Effector CD8-positive, alpha-beta T cell (primary cell): Measurements from ENCODE around the gene TAGLN3.
A peak's percentile ranks its signal among the peaks of the same experiment; 100 is the strongest.
"Not testable (repeated sequence)": the region's sequence is repeated elsewhere in the genome, so short reads cannot be mapped to it uniquely, and the experiment has no call there.

ENCODE experiments used
- DNase-seq: peaks from one replicate; lab custom pipeline; 2025; lab: John Stamatoyannopoulos, UW

Gene TAGLN3

GRCh38 chr3:112010636-112011035 is 11.9 kb downstream of the TAGLN3 start:
- no peak for DNase-seq

DNA sequence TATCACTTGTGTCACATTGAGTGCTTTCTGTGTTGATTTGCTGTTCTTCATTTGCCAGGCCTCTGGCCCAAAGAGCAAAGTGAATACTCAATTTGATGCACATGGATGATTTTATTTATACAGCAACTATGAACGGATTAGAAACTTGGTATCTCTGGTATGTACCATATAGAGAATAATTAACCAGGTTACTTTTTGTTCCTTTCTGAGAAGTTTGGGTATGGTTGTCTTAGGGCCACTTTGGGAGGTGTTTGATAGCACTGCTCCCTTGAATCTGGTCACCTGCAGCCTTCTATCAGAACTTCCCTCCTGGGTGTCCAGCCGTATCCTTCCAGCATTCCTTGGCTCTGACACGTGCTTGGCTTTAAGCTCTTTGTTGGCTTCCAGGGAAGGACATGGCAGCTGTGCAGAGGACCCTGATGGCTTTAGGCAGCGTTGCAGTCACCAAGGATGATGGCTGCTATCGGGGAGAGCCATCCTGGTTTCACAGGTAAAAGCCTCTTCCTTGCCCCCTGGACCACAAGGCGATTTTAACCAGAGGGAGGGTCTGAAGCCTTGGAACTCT is 12.7 kb downstream of the TAGLN3 start:
- no peak for DNase-seq

DNA sequence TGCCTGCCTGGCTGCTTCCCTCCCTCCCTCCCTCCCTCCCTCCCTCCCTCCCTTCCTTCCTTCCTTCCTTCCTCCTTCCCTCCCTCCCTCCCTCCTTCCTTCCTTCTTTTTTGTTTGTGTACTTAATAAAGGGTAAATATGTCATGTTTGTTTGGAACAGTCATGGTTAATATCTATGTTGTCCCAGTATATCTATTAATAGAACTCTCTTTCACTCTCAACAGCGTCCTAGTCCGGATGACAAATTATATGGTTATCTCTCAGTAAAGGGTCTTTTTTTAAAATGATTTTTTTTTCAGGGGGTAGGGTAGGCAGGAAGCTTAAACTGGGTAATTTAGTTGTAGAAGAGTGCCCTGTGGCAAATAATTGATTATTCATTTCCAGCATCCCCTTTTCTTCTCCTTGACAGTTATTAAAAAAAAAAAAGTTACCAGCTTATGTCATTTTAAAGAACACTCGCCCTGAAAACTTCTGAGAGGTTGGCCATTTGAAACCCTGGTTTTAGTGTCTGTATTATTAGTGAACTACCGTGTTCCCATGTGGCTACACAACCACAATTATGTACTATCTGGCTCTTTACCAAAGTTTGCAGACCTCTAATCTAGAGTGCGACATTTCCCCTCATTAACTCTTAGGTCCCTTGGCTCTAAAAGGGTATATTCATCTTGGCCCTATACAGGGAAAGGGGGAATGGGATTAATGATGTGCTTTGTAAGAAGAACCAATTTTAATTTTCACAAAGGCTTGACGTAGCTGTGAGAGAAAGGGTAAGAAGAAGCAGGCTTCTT is 13.7 kb downstream of the TAGLN3 start:
- DNase-seq = no peak

GRCh38 chr3:112013058-112013783 is 14.5 kb downstream of the TAGLN3 start:
- DNase-seq = no peak

DNA sequence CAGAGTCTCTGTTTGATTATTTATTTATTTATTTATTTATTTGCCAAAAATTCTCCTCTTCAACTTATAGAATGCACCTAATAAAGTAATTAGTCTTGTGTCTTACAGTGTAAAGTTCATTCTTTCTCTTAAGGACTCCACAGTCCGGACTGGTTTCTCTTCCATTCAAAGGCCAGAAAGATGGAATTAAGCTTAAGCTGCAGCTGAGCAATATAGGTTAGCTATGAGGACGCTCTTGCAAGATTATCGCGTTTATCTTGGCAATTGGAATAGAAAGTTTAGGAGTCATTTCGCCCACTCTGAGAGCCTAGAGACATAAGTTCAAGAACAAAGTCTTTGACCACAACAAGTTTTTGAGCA is 15.0 kb downstream of the TAGLN3 start:
- no peak for DNase-seq

DNA sequence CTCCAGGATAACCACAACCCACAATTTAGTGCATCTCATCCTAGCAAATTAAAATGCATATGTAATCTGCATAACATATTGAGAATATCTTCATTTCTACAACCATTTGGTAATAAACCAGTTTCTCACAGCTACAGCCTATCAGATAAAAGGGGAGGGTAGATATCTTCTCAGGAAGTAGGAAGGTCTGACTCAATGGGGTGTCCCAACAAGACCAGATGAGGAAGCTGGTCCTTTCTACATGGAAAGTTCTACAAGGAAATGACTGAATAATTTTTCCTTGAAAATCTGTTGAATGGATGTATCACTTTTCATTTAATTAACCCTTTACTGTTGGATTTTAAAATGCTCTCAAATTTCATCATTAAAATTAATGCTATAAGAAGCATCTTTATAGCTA is 18.4 kb downstream of the TAGLN3 start:
- no peak for DNase-seq

DNA sequence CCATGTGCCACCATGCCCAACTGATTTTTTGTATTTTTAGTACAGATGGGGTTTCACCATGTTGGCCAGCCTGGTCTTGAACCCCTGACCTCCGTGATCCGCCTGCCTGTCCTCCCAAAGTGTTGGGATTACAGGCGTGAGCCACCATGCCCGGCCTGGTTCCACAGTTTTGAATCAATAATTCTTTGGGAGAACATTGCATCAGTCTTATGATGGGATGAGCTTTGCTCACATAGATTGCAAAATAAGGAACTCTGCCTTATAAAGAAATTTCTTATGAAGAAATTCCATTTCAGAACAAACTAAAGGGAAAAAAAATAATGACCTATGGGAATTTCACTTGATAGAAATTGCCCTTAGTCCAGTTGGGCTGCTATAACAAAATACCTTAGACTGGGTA is 20.0 kb downstream of the TAGLN3 start:
- DNase-seq = no peak

DNA sequence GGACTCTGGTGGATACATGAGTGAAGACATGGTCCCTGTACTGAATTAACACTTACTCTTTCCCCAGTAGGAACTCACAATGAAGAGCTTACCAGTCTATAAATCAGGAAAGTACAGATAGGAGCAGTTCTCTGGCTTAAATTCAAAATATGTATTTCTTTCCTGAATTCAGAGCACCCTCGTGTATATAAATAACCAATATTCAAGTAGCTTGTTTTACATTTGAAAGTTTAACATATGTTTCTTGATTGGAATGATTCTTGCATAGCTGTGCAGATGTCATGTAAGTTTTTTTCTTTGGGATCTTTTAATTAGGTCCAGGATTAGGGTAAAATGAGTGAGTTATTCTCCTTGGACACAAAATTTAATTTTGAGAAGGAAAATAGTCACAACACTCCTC is 21.0 kb downstream of the TAGLN3 start:
- no peak for DNase-seq

GRCh38 chr3:112020674-112021085 is 22.0 kb downstream of the TAGLN3 start:
- DNase-seq = no peak

DNA sequence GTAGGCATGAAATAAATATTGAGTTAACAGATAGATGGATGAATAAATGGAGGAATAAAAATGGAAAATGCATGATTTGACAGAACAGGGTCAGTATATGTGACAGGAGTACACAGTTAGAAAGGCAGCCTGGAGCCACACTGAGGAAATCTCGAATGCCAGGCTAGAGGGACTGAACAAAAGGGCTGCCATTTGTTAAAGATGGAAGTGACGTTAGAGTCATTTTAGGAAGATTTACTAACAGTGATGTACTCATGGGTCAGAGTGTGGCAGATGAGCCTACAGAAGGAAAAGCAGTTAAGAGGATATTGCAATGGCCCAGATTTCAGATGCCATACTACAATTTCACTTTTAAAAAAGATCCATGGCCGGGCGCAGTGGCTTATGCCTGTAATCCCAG is 28.4 kb downstream of the TAGLN3 start:
- DNase-seq = no peak

- DNase-seq = no peak
Measured at GRCh38 chr3:112027826-112028225, 29.1 kb downstream of the TAGLN3 start.

- DNase-seq = no peak
Measured at GRCh38 chr3:112030901-112031300, 32.2 kb downstream of the TAGLN3 start.

GRCh38 chr3:112032098-112032731 is 33.5 kb downstream of the TAGLN3 start:
- DNase-seq = no peak

GRCh38 chr3:112034436-112034835 is 35.7 kb downstream of the TAGLN3 start, which contains the start of gene TMPRSS7:
Gene TMPRSS7, plus strand, starts transcription at chr3:112034736. Its CDS starts 110 bp downstream, at chr3:112034846.
- no peak for DNase-seq

DNA sequence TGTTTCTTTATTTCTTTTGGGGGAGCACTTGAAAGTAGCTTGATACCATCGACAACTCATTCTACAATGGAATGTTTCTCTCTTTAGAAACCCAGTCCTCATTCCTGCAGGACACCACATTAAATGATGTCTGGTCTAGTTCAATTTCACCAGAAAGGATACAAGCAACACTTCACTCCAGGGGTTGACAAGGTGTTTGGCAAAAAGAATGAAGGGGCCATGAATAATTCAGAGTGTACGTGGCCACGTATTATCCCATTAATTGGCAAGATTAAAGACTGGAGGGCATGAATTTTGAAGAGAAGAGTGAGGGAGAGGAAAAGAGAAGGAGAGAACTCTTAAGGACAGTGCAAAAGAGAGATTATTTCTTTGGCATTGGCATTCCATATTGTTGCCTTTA is 36.5 kb downstream of the TAGLN3 start:
- no peak for DNase-seq

DNA sequence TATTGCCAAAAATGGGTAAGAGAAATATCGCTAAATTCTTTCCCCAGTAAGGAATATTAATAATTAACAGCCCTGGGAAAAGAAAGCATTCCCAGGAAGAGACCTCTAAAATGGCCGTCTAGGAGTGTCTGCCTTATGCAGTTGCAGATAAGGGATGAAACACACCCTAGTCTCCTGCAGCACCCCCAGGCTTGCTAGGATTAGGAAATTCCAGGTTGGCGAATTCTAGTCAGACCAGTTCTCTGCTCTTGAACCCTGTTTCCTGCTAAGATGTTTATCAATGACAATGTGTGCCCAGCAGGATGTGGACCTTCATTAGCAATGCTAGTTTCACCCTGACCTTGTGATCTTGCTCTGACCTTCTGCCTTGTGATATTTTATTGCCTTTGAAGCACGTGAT is 38.5 kb downstream of the TAGLN3 start:
- DNase-seq = not testable (repeated sequence)

DNA sequence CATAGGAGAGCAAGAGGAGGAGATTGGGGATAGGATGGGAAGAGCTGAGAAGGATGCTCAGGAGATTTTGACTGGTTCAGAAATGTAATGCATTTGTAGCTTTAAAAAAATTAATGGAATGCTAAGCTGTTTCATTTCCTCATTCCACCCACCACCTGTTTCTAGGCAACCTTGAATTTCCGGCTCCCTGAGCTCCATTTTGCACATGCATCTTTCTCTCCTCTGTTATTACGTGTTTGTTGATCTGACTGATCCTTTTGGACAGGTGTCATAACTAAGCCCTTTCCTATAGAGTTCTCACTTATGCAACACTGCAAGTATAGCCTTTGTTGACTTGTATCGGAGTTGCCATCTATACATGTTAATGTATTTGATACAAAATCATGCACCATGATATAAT is 40.1 kb downstream of the TAGLN3 start:
- no peak for DNase-seq

DNA sequence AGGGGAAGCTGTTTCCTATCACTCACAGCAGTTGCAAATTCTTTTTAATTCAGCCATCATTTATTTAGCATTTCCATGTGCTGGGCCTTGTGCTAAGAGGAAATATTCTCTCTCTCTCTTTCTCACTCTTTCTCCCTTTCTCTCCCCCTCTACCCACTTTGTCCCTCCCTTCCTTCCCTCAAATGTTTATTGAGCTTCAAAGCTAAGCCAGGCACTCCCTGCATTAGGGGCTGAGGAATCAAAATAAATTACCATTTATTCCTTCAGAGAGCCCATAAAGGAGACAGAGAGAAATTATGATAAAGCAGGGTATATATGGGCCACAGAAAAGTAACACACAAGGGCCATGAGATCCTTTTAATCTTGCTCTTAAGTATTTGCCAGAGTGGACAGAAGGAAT is 42.6 kb downstream of the TAGLN3 start:
- DNase-seq = no peak

DNA sequence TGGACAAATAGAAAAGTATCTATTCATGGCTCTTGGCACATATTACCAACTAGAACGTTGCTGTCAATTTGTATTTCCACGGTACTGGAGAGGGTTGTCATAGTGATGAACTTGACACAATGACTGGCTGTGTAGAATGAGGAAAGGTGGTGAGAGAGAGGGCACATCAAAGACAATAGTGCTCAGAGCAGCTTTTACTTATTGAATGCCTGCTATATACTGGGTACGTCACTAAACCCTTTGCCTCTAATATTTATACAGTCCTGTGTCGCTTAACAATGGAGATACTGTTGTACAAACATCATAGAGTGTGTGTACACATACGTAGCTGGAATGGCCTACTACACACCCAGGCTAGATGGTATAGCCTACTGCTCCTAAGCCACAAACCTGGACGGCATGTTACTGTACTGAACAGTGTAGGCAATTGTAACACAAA is 44.1 kb downstream of the TAGLN3 start:
- no peak for DNase-seq

DNA sequence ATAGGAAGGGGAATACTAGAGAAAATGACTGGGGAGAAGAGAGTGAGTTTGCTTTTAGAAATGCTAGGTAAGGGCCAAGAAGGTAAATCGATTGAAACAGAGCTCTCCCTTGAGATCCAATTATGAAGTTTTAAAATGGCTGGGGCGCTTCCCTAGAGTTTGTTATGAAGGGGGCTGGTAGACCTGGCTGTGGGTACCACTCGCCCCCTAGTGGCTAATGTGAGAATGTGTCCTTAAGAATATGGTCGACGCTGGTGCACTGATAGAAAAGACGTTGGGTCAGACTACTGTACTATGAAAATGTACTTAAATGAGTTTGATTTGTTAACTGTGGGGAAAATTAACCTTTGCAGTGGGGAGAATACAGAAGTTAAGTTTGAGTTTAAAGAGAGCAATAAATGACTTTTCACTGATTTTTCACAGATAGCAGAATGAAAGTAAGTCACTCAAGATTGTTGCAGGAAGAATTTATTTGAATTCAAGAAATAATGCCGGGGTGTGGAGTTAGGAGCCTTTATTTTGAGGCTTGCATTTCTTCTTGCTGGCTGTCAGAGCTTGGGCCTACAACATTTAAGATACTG is 45.0 kb downstream of the TAGLN3 start:
- DNase-seq = peak; percentile 24

DNA sequence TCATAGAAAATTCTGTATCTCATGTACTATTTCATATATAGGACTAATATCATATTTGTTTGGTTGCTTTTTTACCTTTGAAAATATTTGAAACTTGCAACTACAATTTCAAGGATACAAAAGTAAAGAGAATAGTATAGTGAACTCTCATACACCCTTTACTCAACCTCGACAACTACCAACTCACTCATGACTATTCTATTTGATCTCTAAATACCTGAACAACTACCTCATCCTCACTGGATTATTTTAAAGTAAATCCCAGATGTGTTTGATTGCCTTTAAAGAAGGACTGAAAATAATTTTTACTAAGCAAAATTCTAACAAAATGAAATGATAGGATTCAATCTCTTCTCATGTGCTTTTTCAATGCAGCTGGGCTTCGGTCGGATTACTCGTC is 47.9 kb downstream of the TAGLN3 start:
- no peak for DNase-seq

- no peak for DNase-seq
Measured at GRCh38 chr3:112047264-112047663, 48.5 kb downstream of the TAGLN3 start.
